UCSD-AML1 (cell line): Measurements from ENCODE around the gene CEP68.
A peak's percentile ranks its signal among the peaks of the same experiment; 100 is the strongest.
"Not testable (repeated sequence)": the region's sequence is repeated elsewhere in the genome, so short reads cannot be mapped to it uniquely, and the experiment has no call there.

Experiments used
- DNase-seq: peaks from one replicate; lab custom pipeline; 2025; ENCODE audit not compliant: unreplicated experiment; lab: John Stamatoyannopoulos, UW

Gene CEP68

DNA sequence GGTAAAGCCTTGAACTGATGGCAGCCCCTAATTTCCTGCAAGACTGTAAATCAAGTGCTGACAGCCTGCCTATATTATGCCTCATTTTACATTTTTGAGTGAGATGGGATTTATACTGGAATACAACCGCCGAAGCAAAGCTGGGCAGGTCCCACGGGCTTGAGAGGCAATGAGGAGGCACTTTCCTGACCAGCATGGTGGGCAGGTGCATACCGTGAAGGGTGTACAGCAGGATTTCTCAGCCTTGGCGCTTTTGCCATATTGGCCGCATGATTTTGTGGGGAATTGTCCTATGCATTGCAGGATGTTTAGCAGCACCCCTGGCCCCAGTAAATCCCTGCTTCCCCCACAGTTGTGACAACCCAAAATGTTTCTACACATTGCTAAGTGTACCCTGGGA, 22.8 kb downstream of the CEP68 start:
- DNase-seq: no peak

DNA sequence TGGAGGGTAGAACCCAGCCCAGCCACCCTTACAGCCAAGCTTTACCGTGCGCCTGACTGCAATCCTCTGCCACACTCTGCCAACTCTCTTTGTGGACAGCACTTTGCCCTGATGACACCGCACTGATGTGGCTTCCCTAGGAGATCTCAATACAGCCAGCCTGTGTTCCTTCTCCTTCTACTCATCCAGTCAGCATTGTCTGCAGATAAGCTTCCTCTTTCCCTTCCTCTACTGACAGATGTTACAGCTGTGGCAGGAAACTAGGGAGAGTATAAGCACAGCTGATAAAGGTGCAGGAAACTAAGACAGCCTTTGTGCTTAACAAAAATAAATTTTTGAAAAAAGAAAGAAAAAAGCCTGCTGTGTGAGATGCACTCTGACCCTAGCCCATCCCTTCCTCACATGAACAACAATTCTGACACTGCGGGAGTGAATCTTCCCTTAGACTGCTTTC, 25.0 kb downstream of the CEP68 start:
- DNase-seq: peak; percentile 67

DNA sequence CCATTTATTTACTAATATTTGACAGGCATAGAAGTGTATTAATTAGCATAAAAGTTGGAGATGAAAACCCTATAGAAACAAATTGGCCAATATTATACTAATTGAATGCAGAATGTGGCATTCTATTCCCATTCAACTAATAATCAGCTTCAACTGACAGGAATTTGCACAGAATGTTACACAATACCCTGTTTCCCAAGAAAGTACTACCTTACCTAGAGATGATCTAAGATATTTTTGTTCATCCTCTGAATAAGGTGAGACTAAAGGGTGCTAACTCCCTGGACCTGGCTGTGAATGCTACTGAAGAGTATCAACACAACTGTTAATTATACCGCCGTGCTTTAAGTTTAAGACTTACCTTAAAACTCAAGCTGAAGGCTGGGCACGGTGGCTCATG, 28.9 kb downstream of the CEP68 start:
- no peak for DNase-seq

DNA sequence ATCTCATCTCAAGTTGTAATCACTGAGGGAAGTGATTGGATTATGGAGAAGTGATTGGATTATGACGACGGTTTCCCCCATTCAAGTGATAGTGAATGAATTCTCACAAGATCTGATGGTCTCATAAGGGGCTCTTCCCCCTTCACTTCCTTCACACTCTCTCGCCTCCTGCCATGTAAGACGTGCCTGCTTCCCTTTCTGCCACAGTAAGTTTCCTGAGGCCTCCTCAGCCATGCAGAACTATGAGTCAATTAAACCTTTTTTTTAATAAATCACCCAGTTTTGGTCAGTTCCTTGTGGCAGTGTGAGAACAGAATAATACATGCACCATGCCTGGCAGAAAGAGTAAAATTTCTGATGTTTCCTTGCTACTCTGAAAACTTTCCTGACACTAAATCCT, 36.6 kb downstream of the CEP68 start:
- no peak for DNase-seq

DNA sequence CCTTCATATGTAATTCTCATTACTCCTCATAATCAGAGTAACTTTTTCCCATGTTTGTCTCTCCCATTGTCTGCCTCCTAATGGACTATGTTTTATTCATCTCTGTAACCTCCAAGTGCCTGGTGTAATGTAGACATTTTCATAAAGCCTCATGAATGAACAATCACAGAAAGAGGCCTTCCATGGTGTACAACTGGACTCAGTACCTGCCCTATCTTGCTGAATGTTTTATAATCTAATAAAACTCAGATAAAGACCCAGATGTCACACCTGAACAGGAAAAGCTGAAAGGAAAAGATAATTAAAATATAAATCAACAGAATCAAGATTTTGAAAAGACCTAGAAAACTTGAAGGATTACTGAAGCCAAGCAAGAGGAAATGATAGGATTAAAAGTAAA, 37.0 kb downstream of the CEP68 start:
- no peak for DNase-seq

DNA sequence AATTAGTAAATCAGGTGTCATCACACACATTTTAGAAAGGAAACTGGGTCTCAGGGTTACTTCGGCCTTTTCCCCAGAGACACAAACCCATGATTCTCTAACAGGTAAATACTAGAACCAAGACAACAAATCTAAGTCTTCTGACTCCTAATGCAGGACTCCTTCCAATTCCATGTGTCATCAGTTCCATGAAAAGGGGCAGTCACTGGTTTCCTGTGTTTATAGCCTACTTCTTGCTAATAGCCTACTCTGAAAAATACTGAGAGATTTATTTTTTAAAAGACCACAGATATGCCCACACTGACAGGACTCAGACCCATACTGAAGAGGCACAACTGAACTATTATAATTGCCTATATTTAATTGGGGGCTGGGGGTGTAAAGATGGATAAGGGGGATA, 40.7 kb downstream of the CEP68 start:
- DNase-seq: no peak

DNA sequence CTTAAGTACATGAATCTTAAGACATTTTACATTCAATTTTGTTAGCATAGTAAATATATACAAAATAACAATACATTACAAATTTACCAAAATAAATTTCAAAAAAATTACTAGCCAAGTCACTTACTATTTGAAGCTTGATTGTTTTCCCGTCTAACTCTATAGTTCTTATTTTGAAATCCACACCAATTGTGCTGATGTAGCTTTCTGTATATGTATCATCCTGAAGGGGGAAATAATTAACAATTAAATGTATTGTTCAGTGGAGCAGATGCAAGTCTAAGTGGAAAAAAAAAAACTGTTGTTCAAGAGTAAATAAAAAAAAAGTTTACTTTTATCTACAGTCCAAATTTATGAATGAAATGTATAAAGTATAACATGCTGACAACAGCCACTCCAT, 41.6 kb downstream of the CEP68 start:
- no peak for DNase-seq

DNA sequence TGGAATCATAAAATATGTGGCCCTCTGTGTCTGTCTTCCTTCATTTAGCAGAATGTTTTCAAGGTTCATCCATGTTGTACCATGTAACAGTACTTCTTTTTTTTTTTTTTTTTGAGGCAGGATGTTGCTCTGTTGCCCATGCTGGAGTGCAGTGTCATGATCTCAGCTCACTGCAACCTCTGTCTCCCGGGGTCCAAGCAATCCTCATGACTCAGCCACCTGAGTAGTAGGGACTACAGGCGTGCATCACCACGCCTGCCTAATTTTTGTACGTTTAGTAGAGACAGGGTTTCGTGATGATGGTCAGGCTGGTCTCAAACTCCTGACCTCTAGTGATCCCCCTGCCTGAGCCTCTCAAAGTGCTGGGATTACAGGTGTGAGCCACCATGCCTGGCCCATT, 42.5 kb downstream of the CEP68 start:
- DNase-seq: no peak

DNA sequence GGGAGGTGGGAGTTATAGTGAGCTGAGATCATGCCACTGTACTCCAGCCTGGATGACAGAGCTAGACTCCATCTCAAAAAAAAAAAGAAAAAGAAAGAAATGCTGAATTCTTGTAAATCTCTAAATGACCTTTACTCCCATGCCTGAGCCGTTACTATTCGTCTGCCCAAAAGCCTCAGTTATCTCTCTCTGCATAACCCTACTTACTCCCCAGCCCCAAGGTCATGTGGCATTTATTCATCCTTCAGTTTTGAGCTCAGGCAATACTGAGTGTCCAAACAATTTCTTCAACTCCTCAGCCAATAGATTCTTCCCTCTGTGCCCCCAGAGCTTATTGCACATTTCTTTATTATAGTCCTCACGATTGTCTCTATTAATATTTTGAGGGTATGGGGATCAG, 44.9 kb downstream of the CEP68 start:
- no peak for DNase-seq

DNA sequence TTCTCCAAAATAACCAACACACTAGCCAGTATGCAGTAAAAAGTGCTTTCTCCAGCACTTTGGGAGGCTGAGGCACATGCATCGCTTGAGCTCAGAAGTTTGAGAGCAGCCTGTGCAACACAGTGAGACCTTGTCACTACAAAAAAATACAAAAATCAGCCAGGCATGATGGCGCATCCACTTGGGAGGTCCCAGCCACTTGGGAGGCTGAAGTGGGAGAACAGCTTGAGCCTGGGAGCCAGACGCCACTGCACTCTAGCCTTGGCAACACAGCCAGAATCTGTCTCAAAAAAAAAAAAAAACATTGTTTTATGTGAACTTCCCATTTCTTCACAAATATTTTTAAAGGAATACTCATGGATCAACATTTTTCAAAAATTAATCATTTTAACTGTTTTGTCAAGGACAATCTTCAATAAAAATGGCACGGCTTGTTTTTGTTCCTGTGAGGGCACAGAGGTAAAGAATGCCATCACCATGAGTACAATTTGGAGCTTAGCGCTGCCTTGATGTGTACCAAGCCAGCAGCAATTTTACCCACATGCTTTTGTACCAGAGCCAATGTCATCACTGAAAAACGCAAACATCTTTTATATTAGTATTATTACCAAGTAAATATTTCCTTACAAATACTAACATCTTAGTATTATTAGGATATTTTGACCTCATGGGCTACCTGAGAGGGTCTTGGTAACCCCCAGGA, 46.9 kb downstream of the CEP68 start:
- no peak for DNase-seq

DNA sequence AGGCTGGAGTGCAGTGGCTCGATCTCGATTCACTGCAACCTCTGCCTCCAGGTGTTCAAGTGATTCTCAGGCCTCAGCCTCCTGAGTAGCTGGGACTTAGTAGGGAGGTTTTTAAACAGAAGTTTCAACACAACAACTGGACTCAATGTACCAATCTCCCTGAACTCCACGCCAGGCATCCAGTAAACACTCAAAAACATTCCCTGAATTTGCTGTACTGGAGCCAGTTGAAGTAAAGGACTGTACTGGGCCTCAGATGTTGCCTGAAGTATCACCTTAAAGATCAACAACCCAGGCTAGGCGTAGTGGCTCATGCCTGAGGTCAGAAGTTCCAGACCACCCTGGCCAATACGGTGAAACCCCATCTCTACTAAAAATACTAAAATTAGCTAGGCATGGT, 51.3 kb downstream of the CEP68 start:
- DNase-seq: no peak

DNA sequence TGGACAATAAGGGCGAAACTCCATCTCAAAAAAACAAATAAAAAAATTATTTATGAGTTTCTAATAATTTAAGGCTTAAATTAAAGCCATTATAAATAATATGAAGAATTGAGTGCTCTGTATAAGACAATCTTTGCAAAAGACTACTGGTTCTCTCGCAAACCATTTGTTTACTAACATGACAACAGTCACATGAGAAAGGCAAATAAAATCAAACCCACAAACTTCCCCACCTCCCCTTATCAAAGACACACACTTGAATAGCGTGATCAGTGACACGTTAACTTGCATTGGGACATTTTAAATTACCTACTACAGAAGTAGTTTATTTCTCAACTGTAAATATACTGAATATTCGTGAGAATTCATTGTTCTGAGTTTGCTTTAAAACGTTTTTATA, 52.6 kb downstream of the CEP68 start:
- DNase-seq: no peak

DNA sequence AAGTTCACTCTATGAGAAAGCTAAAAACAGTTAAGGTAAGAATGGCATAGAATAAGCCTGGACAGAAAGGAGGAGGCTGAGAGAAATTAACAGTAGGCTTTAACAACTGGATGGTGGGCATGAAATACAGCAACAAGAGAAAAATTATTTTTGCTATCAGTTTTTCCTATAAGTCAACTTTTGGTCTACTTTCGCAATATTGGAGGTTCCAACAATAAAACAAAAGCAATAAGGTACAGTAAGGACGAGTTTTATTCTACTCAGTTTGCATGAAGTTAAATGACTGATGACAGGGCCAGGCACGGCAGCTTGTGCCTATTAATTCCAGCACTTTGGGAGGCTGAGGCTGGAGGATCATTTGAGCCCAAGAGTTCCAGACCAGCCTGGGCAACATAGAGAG, 56.4 kb downstream of the CEP68 start:
- DNase-seq: no peak

DNA sequence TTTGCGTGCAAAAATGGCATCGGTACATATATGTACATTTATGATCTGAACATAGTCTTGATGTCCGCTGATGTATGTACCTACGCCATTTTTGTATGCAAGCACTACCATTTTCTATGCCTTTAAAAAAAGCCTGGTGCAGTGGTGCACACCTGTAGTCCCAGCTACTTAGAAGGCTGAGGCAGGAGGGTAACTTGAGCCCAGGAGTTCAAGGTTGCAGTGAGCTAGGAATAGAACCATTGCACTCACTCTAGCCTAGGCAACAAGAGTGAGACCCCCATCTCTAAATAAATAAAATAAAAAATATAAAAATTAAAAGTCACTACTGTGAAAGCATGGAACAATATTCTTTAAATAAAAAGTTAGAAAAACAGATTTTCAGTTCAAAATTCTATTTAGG, 57.0 kb downstream of the CEP68 start:
- DNase-seq: no peak

DNA sequence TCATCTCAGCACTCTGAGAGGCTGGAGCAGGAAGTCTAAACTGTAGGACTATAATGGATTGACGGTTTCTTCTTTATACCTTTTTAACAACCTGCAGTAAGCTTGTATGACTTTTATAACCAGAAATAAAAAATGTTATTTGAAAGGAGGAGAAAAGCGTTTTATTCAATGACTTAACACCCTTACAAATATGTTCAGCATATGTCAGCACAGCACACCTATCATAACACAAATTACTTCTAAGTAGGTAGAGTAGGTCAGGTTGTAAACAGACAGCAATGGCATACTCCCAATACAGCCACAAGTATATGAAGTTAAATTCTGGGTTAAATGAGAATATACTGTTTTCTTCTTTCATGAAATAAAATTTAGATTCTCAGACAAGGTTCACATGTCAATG, 57.6 kb downstream of the CEP68 start:
- no peak for DNase-seq

DNA sequence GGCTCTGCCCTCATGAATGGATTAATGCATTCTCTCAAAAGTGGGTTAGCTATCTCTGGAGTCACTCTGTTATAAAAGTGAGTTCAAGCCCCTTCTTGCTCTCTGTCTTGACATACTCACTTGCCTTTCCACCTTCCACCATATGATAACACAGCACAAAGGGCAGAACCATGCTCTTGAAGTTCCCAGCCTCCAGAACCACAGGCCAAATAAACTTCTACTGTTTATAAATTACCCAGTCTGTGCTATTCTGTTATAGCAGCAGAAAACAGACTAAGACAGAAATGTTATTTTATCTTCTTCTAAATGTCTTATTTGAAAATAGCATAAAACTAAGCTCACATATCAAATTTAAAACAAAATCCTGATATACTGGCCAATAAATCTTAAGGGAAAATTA, 58.7 kb downstream of the CEP68 start:
- DNase-seq: no peak

DNA sequence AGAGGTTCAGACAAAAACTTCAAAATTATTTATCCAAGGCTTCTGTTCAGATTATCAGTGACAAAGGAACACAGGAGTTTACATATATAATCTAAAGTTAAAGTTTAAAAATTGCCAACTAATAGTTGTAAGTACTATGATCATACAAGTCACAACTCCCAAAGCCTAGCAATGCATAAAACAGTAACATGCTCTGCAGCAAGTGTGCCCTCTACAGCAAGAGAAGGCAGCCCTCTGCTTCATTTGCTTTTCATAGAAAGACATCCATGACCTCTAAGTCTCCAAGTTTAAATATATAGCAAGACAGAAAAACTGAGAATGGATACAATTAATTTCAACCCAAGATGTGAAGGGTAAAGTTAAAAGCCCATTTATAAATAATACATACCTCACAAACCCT, 60.4 kb downstream of the CEP68 start:
- DNase-seq: no peak

DNA sequence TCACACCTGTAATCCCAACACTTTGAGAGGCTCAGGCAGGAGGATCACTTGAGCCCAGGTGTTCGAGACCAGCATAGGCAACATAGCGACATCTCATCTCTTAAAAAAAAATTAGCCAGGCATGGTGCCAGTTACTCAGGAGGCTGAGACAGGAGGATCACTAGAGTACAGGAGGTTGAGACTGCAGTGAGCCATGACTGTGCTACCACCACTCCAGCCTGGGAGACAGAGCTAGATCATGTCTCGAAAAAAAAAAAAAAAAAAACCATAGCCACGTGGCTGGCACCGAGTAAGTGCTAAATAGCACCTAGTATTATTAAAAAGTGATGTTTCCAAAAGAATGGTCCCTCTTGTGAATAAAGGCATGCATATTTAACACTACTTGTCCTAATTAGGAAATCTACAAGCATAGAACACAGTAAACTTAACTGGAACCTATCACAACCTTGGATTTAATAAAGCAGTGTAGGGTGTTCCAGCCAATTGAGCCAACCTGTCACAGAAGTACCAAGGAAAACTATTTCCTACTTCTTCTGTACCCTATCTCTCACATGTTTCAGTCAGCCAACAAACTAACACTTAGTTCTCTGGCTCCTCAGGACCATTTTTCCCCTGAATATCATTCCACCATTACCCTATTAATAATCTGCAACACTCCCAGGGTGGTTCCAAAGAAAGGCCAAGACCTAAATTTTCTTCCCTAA, 64.9 kb downstream of the CEP68 start:
- no peak for DNase-seq

DNA sequence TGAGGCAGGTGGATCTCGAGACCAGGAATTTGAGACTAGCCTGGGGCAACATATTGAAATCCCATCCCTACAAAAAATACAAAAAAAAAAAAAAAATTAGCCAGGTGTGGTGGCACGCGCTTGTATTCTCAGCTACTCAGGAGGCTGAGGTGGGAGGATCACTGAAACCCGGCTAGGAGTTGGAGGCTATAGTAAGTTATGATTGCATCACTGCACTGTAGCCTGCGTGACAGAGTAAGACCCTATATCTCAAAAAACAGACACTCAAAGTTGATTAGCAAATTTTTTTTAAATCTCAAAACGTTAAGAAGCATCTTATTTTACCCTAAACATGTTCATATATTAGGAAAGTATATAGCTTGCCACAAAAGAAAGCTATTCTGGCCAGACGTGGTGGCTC, 66.1 kb downstream of the CEP68 start:
- no peak for DNase-seq

DNA sequence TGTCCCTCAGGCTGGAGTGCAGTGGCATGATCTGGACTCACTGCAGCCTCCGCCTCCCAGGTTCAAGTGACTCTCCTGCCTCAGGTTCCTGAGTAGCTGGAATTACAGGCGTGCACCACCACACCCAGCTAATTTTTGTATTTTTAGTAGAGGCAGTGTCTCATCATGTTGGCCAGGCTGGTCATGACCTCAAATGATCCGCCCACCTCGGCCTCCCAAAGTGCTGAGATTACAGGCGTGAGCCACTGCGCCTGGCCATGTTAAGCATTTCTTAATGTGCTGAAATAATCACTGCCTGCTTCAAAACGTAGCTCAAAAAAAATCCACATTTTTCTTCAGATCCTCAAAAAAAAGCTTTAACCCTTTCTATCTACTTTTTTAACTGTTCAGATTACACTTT, 69.2 kb downstream of the CEP68 start:
- not testable (repeated sequence) for DNase-seq

DNA sequence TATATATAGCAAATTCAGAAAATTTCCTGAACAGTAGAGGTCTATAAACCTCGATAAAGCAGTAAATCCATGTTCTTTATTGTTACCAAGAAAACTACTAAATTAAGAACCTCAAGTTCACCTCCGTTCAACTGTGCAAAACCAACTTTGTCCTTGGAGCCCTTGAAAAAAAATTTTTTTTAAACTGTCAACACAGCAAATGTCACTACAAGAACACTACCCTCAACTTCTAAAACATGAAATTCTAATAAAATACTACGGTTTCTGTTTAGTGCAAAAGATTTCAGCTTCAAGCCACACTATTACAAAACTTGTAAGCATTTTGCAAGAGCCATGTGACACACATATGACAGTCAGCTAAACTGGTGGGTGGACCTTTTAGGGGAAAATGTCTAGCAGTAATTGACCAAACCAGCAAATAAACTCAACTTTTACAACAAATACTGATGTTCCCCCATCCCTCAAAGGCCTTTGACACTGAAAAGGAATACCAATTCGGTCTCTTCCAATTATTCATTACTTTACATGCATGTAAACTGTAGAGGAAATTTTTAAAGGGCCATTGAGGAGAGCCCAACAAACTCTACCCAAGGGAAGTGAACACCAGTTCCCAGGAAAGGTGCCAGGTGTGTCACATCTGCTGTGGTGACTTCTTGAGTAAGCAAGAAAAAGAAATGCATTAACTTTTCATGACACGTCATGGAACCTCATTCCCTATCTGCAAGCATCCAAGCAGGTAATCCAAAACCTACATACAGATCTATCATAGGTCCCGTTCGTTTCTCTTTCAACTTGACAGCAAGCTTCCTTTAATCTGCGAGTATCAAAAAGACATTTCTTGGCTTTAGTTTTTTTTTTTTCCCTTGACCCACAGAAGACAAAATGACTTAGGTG, 72.3 kb downstream of the CEP68 start:
- DNase-seq: no peak

DNA sequence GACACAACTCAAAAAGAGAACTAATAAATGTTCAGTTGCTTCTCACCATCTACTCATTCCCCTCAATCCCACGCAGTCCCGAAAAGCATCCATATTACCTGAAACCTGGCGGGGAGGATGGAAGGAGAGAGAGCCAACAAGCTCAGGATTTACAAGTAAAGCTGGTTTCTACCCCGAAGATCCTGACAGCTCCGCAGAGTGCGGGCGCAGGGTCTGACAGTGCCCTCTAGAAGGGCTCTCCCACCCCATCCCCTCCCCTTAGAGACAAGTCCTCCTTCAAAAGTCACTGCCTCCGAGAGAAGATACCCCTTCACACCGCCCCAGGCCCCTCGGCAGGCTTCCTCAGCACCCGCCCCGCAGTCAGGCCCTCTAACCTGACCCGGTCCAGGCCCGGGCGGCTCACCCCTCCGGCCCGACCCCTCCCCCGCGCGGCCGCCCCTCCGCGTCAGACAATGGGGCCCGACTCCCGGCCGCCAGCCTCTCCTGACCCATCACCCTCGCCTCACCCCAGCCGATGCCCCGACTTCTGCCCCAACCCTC, 73.1 kb downstream of the CEP68 start:
- DNase-seq: peak; percentile 65
